GM13976 (cell line): Measurements from ENCODE around the gene FKBP8.
A peak's percentile ranks its signal among the peaks of the same experiment; 100 is the strongest.

ENCODE experiments used
- DNase-seq: peaks from one replicate; pipeline ENCODE4 v3.0.0; 2012; ENCODE audit warnings: low spot score
- CTCF ChIP-seq: IDR thresholded peaks from 2 replicates; pipeline ENCODE4 v1.5.1; 2012; ENCODE audit warnings: borderline replicate concordance, mild to moderate bottlenecking; ENCODE audit not compliant: insufficient read depth; ENCODE audit errors: extremely low read depth, missing control alignments, control extremely low read depth
- in situ Hi-C: fragments of 300-500 bp; cut with MboI; formaldehyde crosslinking; loops from one replicate; pipeline ENCODE4 v1.12.0; 2022; ENCODE audit warnings: low sequenced_read_pairs, mixed read lengths, inconsistent platforms; ENCODE audit not compliant: unreplicated experiment

FKBP8 gene

GRCh38 chr19:18496980-18497256 lies 46.5 kb downstream of the FKBP8 start:
- no peak for DNase-seq
- no peak for TF ChIP-seq CTCF
- in situ Hi-C loops, result no loop called here

DNA sequence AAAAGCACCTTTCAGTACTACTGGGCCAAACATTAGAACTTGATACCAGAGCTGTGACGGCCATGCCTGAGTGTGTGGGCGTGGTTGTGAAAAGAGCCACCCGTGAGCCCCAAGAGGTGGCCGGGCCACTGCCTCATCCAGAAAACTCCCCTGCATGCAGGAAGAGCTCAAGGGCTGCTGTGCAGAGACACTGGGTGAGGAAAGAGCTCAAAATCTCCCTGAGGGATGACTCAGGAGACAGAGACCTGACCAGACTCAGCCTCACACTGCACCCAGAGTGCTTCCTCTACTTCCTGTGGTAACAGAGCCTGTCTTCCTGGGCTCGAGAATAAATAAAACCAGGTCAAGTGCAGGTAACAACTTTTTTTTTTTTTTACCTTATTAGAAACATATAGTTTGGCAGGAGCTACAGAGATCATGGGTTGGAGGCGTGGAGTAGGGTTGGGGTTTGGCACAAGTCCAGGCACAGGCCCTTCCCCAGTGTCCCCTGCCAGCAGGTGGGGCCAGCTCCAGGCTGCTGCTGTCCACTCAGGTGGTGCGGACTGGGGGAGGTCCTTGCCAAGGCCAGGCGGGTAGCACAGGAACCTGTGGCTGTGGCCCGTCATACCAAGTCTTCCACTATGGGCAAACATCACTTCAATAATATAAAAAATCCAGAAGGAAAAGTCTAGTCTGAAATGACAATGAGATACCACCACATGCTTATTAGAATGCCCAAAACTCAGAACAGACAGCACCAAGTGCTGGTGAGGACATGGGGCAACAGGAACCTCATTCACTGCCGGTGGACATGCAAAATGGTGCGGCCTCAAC lies 47.0 kb downstream of the FKBP8 start:
- in situ Hi-C loops, result no loop called here
- DNase-seq, result peak; percentile 75
- peak; percentile 4 for TF ChIP-seq CTCF

GRCh38 chr19:18495204-18495911 lies 48.0 kb downstream of the FKBP8 start:
- no peak for TF ChIP-seq CTCF
- no peak for DNase-seq
- in situ Hi-C loops, result no loop called here

DNA sequence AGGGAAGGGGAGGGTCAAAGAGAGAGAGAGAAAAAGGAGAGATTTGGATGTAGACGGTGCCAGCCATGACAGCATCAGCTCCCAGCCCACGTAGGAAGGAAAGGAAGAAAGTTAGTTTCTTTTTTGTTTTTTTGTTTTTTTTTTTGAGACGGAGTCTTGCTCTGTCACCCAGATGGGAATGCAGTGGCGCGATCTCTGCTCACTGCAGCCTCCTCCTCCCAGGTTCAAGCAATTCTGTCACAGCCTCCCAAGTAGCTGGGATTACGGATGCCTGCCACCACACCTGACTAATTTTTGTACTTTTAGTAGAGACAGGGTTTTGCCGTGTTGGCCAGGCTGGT lies 49.1 kb downstream of the FKBP8 start:
- no peak for DNase-seq
- TF ChIP-seq CTCF, result no peak
- in situ Hi-C loops, result no loop called here

DNA sequence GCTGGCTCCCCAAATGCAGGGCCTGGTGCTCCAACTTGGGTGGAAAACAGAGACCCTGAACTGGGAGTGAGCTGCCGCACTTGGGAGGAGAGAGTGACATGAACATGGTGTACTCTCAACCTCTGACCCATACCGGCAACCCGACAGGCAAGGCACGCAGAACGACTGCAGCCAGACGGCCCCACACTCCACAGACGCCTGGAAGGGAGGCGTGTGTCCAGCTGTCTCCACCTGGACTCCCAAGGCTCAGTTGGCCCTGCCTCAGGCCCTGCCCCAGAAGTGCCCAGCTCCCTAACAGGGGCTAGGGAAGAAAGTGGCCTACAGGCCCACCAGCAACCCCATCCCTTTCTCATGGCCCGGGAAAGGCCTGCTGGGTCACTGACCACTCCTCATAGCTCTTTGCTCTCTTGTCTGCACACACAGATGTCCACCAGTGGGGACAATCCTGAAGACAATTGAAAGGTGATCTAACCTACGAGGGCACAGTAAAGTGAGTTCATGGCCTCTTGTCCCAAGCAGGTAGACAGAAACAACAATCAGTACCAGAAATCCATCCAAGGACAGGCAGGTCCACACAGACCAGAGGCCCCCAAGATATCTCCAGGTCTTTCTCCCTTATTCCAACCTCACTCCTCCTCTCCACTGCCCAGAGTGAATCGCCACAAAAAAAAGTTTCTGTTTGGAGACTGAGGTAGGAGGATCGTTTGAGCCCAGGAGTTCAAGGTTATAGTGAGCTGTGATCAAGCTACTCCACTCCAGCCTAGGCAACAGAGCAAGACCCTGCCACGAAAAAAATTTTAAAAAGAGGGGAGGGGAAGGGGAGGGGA lies 49.7 kb downstream of the FKBP8 start:
- DNase-seq, result no peak
- in situ Hi-C loops, result no loop called here
- TF ChIP-seq CTCF, result no peak
